Measurements from ENCODE around the gene CDC42SE1. TPM values are rescaled to one million over a fixed set of nuclear protein-coding genes. Genes with fewer than 3 reads are reported as not detected.

The CDC42SE1 gene
- total and polyA plus RNA-seq, 9 of the 15 experiments (the other 6 are each of a cell fraction or from before 2014, with no cell fraction given), result 78.1 to 189 (median 114) TPM

DNA sequence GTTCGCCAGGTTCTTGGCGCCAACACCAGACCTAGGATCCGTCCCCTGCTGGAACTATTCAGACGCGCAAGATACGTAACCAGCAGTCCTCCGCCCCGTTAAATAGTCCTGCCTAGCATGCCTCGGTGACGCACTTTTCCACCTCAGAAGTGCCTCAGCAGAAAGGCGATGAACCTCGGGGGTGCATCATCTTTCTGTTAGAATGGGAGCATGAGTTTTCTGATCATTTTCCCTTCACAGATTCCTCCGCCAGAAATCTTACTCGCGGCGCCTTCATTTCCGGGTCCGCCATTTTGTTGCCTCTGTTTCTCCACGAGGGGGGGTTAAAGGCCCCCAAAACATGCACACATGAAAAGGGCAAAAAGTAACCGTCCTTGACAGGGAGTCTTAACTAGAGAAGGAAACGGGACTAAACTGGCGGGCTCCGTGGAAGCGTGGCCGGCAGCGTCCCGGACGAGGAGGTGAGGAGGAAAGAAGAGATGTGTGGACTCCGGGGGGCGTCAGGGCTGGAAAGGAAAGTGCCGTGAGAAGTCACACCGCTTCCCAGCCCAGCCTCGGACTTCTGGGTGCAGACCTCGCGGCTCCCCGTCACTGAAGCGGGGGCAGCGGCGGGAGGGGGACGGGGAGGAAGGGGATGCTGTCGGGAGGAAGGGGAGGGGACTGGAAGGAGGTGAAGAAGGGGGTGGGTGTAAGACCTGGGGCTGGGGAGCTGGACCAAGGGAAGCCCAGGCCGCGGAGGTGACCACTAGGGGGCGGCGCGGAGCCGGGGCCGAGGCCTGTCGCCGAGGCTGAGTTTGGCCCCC is 11.3 kb upstream of the CDC42SE1 start, which contains the start of gene GABPB2 (continued):
- TF ChIP-seq ZNF512 (tag; IDR thresholded peaks at IDR 0.05) (no peak), SMAD2 (IDR thresholded peaks at IDR 0.05; ENCODE audit: low read depth, low read length) (no peak), PHB (CRISPR knock-in tag; IDR thresholded peaks at IDR 0.05) (no peak), TSHZ1 (CRISPR knock-in tag; IDR thresholded peaks at IDR 0.05) (no peak), ZKSCAN1 (IDR thresholded peaks at IDR 0.05; ENCODE audit: low read depth, low read length) (peak; percentile 36; the same call in 1 of the 2 replicates), SPI1 (IDR thresholded peaks at IDR 0.05; ENCODE audit: borderline replicate concordance, low read depth, low read length) (0 out of 2 replicates have a peak, but pooled peaks have one; percentile 17), JUNB (CRISPR knock-in tag; conservative IDR thresholded peaks at IDR 0.05) (0 out of 2 replicates have a peak, but pooled peaks have one; percentile 18), DMBX1 (CRISPR knock-in tag; IDR thresholded peaks at IDR 0.05; ENCODE audit: borderline replicate concordance) (no peak; the same call in 1 of the 2 replicates), HMGN3 (IDR thresholded peaks at IDR 0.05; ENCODE audit: borderline replicate concordance, extremely low read depth, insufficient read length, low read depth, low read length) (no peak), MEF2A (IDR thresholded peaks at IDR 0.05; ENCODE audit: control insufficient read depth, low read depth, low read length) (no peak), NR4A1 (CRISPR knock-in tag; IDR thresholded peaks at IDR 0.05) (no peak), NR4A1 (tag; IDR thresholded peaks at IDR 0.05) (peak; percentile 88), FOXK2 (conservative IDR thresholded peaks at IDR 0.05 in 1 of 2, IDR thresholded peaks at IDR 0.05 in 1 of 2; ENCODE audit: low read depth in 2 of 2) (peak; percentile 88 to 89; a peak in 3 of 4 replicates), NR2C1 (IDR thresholded peaks at IDR 0.05) (peak; percentile 77), NR2C1 (tag; IDR thresholded peaks at IDR 0.05) (peak; percentile 57), IRF2 (CRISPR knock-in tag; IDR thresholded peaks at IDR 0.05) (no peak), FOXJ3 (CRISPR knock-in tag; IDR thresholded peaks at IDR 0.05) (no peak), MAZ (CRISPR knock-in tag; conservative IDR thresholded peaks at IDR 0.05 in 1 of 2, IDR thresholded peaks at IDR 0.05 in 1 of 2) (peak; percentile 77 to 85), TAL1 (IDR thresholded peaks at IDR 0.05) (peak; percentile 5; the same call in 1 of the 2 replicates), PPARD (CRISPR knock-in tag; IDR thresholded peaks at IDR 0.05) (no peak), NEUROD1 (IDR thresholded peaks at IDR 0.05; ENCODE audit: borderline replicate concordance, low read depth, low read length, partially characterized antibody) (peak; percentile 44), RHOXF2B (CRISPR knock-in tag; conservative IDR thresholded peaks at IDR 0.05) (no peak), ZNF445 (CRISPR knock-in tag; IDR thresholded peaks at IDR 0.05; ENCODE audit: low read depth) (no peak), ZNF583 (CRISPR knock-in tag; IDR thresholded peaks at IDR 0.05) (no peak), ZBTB8A (IDR thresholded peaks at IDR 0.05; ENCODE audit: partially characterized antibody) (peak; percentile 73)

Measured in K562 (cell line).